ENCODE data around the gene TIMM23. TPM values are rescaled to one million over a fixed set of nuclear protein-coding genes. Genes with fewer than 3 reads are reported as not detected.

TIMM23 gene
- total RNA-seq, 2 experiments from 2014 or later = 72.6 to 79.5 TPM

Other genes with a start within 250 kb of the TIMM23 start
- 10 to 100 TPM; 33.0 to 33.8 TPM for gene WASHC2C, start 245.2 kb upstream of the TIMM23 start, total RNA-seq
- 10 to 100 TPM; 21.9 to 22.7 TPM for gene AGAP4, start 125.0 kb upstream of the TIMM23 start, total RNA-seq
- gene NCOA4, start 58.1 kb downstream of the TIMM23 start, total RNA-seq = 10 to 100 TPM; 84.3 to 97.4 TPM
- not detected for gene MSMB, start 73.8 kb downstream of the TIMM23 start, total RNA-seq

Data from activated CD4-positive, alpha-beta T cell treated with anti-CD3 and anti-CD28 coated beads for 36 hours (primary cell).